Heart left ventricle (tissue), 16 donors: Measurements from ENCODE around the gene BCKDHB. TPM values are rescaled to one million over a fixed set of nuclear protein-coding genes. Genes with fewer than 3 reads are reported as not detected.

Experiments used
- ATAC-seq, 4 donors: fragments of 200-7000 bp; cut with Tn5 transposase; one replicate each; pipeline ENCODE4 v1.9.1; 2020 to 2022; ENCODE audit warnings: moderate library complexity in 4 of 4, mild to moderate bottlenecking in 3 of 4, moderate number of reproducible peaks in 1 of 4
- DNase-seq, 5 donors: peaks; one replicate each; pipeline ENCODE4 v3.0.0-alpha.2; 2020
- H3K27ac ChIP-seq, 12 donors: fragments of 200-600 bp; sonication (generic) in 4 of 12; one replicate each; pipeline versions ENCODE4 v1.5.0 to v1.8.0; 2016 to 2022; ENCODE audit warnings: mild to moderate bottlenecking in 2 of 12
- H3K27me3 ChIP-seq, 9 donors: fragments of 200-600 bp; sonication (generic) in 2 of 9; one replicate each; pipeline versions ENCODE4 v1.5.1 to v1.8.0; 2016 to 2022; ENCODE audit warnings: mild to moderate bottlenecking in 3 of 9
- H3K36me3 ChIP-seq, 9 donors: fragments of 200-600 bp; sonication (generic) in 2 of 9; one replicate each; pipeline versions ENCODE4 v1.5.0 to v1.8.0; 2018 to 2022; ENCODE audit warnings: mild to moderate bottlenecking in 2 of 9
- H3K4me1 ChIP-seq, 12 donors: fragments of 200-600 bp; sonication (generic) in 4 of 12; one replicate each; pipeline versions ENCODE4 v1.5.0 to v1.8.0; 2016 to 2022; ENCODE audit warnings: mild to moderate bottlenecking in 3 of 12
- H3K4me3 ChIP-seq, 12 donors: fragments of 200-600 bp; sonication (generic) in 4 of 12; one replicate each; pipeline versions ENCODE4 v1.5.0 to v1.8.0; 2017 to 2022; ENCODE audit warnings: mild to moderate bottlenecking in 9 of 12, moderate library complexity in 4 of 12
- H3K9me3 ChIP-seq, 12 donors: fragments of 200-600 bp; sonication (generic) in 4 of 12; one replicate each; pipeline versions ENCODE4 v1.5.0 to v1.8.0; 2016 to 2022; ENCODE audit warnings: mild to moderate bottlenecking in 1 of 12
- POLR2A ChIP-seq, 2 donors: fragments of 450-650 bp; IDR thresholded peaks; one replicate each; pipeline ENCODE4 v1.6.1; 2017; ENCODE audit warnings: antibody characterized with exemption in 2 of 2, mild to moderate bottlenecking in 2 of 2, moderate library complexity in 2 of 2
- WGBS, 4 donors: extraction: QIAGEN DNeasy Blood & Tissue Kit in 2 of 4; methylation state at CpG; one replicate each; pipeline versions ENCODE4 v1.1.5 to v1.1.7; 2013 to 2018; 5-methylcytosine and 5-hydroxymethylcytosine counted together
- intact Hi-C, 10 donors: fragments of 100-400 bp; cut with DNase I; formaldehyde crosslinking; loops; one replicate each; pipeline versions ENCODE4 v1.11.1 to v1.14.2; 2022
- polyA plus RNA-seq, 2 donors: library from polyadenylated mRNA; stranded (reverse); fragments of 200-250 nt; gene quantifications; one replicate each; pipeline ENCODE4 v1.2.3, GENCODE V29; 2013
- total RNA-seq, 9 donors: library from RNA; depleted of rRNA in 2 of 9; stranded (reverse); fragments of >200 nt in 2 of 9; fragmentation: NEBNext Ultra II Directional in 3 of 9; extraction: Animal tissue kit (Norgen Biotek cat#: 25700) in 3 of 9; gene quantifications; one replicate each; pipeline versions ENCODE4 v1.1.0 to v1.2.4, GENCODE V29; 2016 to 2023
- TF ChIP-seq, protein P1 (sequence below), 12 donors: fragments of 200-600 bp; sonication (generic) in 4 of 12; IDR thresholded peaks; one replicate each; pipeline versions ENCODE4 v1.5.0 to v1.8.0; 2018 to 2022; ENCODE audit warnings: antibody characterized with exemption in 12 of 12, mild to moderate bottlenecking in 5 of 12
- donor health status: ischemic (EF 13 %, LVEDD 7.1; RV severe dilation, severe dysfunction).
- donor health status: healthy with polysubstance abuse.
- donor health status: DM: no; HTN: yes; CAD: no.
- donor health status: DM: no; HTN: no; CAD: no.
- donor health status: ischemic (EF 25% LVEDD 6.9; RV normal size, moderate dysfunction).
- donor health status: ischemic (EF 25% LVEDD 5.7; RV mildly dilated, moderate dysfunction).
- donor health status: healthy.
- donor health status: DM: yes; HTN: yes; CAD: no.
- donor health status: ischemic (EF 35%, LVEDD 5.7; RV mildly dilated, moderate dysfunction).
- donor health status: nonischemic (EF 11% LVEDD 7.7; RV severe dilation, severe dysfunction).
- donor health status: DM: yes; HTN: yes; CAD: no.
- donor health status: PGD.
- donor health status: ischemic (EF 29% LVEDD 5.4; RV normal size, mild dysfunction).
- donor health status: nonischemic (EF 23%, LVEDD 6.1; RV moderate dilation, normal function).

The BCKDHB gene
- total and polyA plus RNA-seq, 11 donors, result 10.1 to 41.9 (median 27.6) TPM

DNA sequence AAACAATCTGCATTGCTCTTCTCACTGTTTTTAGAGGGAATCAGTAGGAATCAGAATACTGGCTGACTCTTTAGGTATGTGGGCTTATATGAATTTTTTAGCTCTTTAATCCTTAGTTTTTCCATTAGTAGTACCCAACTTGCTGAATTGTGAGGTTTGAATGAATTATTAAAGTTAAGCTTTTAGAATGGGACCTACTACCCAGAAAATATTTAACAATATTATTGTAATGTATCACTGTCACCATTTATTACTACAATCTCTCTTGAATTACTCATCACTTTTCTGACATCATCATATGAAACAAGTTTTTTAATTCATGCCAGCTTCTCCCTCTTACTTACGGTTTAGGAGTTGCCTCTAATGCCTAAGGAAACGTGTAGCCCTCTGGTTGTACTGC is 212.7 kb downstream of the BCKDHB start:
- H3K27me3 ChIP-seq, result no peaks in the 10 kb centered on the region
- DNase-seq, result no peak
- no peaks in the 10 kb centered on the region for H3K9me3 ChIP-seq
- no peaks in the 10 kb centered on the region for H3K36me3 ChIP-seq
- no peak for ATAC-seq
- no peak overlapping the region for H3K27ac ChIP-seq
- H3K4me1 ChIP-seq, result no peaks in the 10 kb centered on the region
- no peak overlapping the region for H3K4me3 ChIP-seq
- 79 to 85% (median 84%) methylated on average over 2 of the region's 2 CpGs for WGBS, 4 donors
- TF ChIP-seq, protein P1, sequence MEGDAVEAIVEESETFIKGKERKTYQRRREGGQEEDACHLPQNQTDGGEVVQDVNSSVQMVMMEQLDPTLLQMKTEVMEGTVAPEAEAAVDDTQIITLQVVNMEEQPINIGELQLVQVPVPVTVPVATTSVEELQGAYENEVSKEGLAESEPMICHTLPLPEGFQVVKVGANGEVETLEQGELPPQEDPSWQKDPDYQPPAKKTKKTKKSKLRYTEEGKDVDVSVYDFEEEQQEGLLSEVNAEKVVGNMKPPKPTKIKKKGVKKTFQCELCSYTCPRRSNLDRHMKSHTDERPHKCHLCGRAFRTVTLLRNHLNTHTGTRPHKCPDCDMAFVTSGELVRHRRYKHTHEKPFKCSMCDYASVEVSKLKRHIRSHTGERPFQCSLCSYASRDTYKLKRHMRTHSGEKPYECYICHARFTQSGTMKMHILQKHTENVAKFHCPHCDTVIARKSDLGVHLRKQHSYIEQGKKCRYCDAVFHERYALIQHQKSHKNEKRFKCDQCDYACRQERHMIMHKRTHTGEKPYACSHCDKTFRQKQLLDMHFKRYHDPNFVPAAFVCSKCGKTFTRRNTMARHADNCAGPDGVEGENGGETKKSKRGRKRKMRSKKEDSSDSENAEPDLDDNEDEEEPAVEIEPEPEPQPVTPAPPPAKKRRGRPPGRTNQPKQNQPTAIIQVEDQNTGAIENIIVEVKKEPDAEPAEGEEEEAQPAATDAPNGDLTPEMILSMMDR (IDR thresholded peaks at IDR 0.05), result no peak
- TF ChIP-seq POLR2A (IDR thresholded peaks at IDR 0.05), result no peak
- intact Hi-C loops, result no loop called here

DNA sequence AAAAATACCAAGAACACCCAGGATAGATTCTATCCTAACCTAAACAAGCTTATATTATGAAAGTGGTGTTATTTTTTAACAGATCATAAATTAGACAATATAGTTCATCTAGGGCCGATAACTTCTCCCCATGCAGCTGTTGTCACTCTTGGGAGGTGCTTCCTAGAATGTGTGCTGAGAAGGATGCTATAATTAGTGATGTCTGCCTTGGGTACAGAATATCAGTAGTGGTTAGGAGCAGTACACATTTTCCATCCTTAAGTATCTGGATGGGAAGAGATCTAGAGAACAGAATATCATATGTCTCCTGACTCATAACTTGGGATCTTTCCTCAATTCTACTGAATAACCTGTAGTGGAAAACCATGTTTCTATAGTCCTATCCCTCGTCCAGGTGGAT is 214.5 kb downstream of the BCKDHB start:
- no peak for ATAC-seq
- no peak for DNase-seq
- Histone ChIP-seq H3K27me3 (no peaks in the 10 kb centered on the region), H3K27ac (no peak overlapping the region), H3K4me3 (no peak overlapping the region), H3K36me3 (no peaks in the 10 kb centered on the region), H3K9me3 (no peaks in the 10 kb centered on the region), H3K4me1 (peaks cover 0 to 4% (median 0%) of the 10 kb centered on the region in 12 donors)
- intact Hi-C loops, result loop anchor here in 1 of 10 donors (10.0 kb wide), 1 partner anchor 106 kb away; no protein-coding TSS in a partner anchor
- WGBS, 4 donors, result 73 to 80% (median 79%) methylated on average over 2 of the region's 2 CpGs
- TF ChIP-seq POLR2A (IDR thresholded peaks at IDR 0.05), result no peak
- TF ChIP-seq, protein P1 (IDR thresholded peaks at IDR 0.05), result no peak

DNA sequence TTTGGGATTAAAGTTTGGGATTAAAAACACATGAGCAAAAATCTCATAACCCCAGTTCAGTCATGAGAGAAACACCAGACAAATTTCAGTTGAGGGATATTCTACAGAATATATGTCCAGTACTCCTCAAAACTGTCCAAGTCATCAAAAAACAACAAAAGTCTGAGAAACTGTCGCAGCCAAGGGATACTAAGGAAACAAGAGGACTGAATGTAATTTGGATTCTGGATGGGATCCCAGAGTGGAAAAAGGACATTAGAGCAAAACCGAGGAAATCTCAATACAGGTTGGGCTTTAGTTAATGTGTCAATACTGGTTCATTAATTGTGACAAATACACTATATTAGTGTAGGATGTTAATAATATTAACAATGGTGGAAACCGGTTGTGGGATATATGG is 219.3 kb downstream of the BCKDHB start:
- 48 to 57% (median 52%) methylated on average over 3 of the region's 3 CpGs for WGBS, 4 donors
- H3K4me1 ChIP-seq, result peaks cover 0 to 4% (median 0%) of the 10 kb centered on the region in 12 donors
- no peaks in the 10 kb centered on the region for H3K9me3 ChIP-seq
- intact Hi-C loops, result loop anchor here in 1 of 10 donors (10.0 kb wide), 1 partner anchor 111 kb away; no protein-coding TSS in a partner anchor
- H3K27me3 ChIP-seq, result no peaks in the 10 kb centered on the region
- H3K4me3 ChIP-seq, result no peak overlapping the region
- DNase-seq (no peak), ATAC-seq (no peak)
- TF ChIP-seq, protein P1 (IDR thresholded peaks at IDR 0.05), result no peak
- no peak for TF ChIP-seq POLR2A (IDR thresholded peaks at IDR 0.05)
- no peak overlapping the region for H3K27ac ChIP-seq
- no peaks in the 10 kb centered on the region for H3K36me3 ChIP-seq

DNA sequence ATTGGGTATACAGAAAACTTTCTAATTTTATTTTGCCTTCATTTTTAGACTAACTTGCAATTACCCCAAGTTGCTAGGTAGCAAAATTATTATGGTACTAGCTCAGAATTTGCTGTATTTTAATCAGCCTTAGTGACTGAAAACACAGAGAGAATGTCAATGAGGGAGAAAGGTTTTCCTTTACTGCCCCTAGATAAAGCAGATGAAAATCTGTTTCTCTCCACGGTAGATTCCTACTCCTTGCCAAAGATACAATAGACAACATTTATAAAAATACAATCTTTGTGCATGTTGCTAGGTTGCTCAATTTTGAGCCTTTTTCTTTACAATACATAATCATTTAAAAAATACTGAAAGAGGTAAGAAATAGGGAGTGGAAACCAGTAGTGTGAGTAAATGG is 222.2 kb downstream of the BCKDHB start:
- Histone ChIP-seq H3K27ac (no peak overlapping the region), H3K9me3 (no peaks in the 10 kb centered on the region), H3K4me3 (no peak overlapping the region), H3K36me3 (no peaks in the 10 kb centered on the region), H3K4me1 (peaks cover 0 to 12% (median 0%) of the 10 kb centered on the region in 12 donors), H3K27me3 (no peaks in the 10 kb centered on the region)
- intact Hi-C loops, result loop anchor here in 1 of 10 donors (10.0 kb wide), 1 partner anchor 114 kb away; no protein-coding TSS in a partner anchor
- DNase-seq (no peak), ATAC-seq (no peak)
- no peak for TF ChIP-seq POLR2A (IDR thresholded peaks at IDR 0.05)
- TF ChIP-seq, protein P1 (IDR thresholded peaks at IDR 0.05), result no peak
- 11 to 41% (median 18%) methylated on average over 1 of the region's 1 CpG for WGBS, 4 donors
